Prostate gland (tissue), 2 donors: ENCODE measurements around the gene GFOD2.

Source experiments
- POLR2A ChIP-seq: fragments of 450-650 bp; IDR thresholded peaks from one replicate; pipeline ENCODE4 v1.6.1; 2016; ENCODE audit warnings: antibody characterized with exemption, mild to moderate bottlenecking
- TF ChIP-seq, protein P1 (sequence below), 4 experiments: fragments of 200-600 bp in 2 of 4; fragments of 450-650 bp in 2 of 4; sonication (generic) in 2 of 4; IDR thresholded peaks; 1 replicate in 3 of 4; 2 replicates in 1 of 4; pipeline ENCODE4 v1.5.1; 2016 to 2019; ENCODE audit warnings: antibody characterized with exemption in 4 of 4, mild to moderate bottlenecking in 2 of 4, moderate library complexity in 2 of 4

DNA sequence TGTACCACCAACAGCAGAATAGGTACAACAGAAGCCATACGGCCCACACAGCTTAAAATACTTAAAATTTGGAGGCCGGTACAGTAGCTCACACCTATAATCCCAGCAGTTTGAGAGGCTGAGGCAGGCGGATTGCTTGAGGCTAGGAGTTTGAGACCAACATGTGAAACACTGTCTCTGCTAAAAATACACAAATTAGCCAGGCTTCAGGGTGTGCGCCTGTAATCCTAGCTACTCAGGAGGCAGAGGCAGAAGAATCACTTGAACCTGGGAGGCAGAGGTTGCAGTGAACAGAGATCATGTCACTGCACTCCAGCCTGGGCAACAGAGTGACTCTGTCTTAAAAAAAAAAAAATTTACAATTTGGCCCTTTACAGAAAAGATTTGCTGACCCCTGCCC, 17.0 kb downstream of the GFOD2 start:
- TF ChIP-seq, protein P1, sequence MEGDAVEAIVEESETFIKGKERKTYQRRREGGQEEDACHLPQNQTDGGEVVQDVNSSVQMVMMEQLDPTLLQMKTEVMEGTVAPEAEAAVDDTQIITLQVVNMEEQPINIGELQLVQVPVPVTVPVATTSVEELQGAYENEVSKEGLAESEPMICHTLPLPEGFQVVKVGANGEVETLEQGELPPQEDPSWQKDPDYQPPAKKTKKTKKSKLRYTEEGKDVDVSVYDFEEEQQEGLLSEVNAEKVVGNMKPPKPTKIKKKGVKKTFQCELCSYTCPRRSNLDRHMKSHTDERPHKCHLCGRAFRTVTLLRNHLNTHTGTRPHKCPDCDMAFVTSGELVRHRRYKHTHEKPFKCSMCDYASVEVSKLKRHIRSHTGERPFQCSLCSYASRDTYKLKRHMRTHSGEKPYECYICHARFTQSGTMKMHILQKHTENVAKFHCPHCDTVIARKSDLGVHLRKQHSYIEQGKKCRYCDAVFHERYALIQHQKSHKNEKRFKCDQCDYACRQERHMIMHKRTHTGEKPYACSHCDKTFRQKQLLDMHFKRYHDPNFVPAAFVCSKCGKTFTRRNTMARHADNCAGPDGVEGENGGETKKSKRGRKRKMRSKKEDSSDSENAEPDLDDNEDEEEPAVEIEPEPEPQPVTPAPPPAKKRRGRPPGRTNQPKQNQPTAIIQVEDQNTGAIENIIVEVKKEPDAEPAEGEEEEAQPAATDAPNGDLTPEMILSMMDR (IDR thresholded peaks at IDR 0.05), result no peak
- TF ChIP-seq POLR2A, result no peak
